ENCODE data around the gene MXD1.

Gene MXD1

GRCh38 chr2:69931832-69932595 lies 17.1 kb downstream of the MXD1 start:
- peak in 1 of 10 donors; percentile 84 for DNase-seq
- intact Hi-C loops (cut with DNase I) = no loop called here

GRCh38 chr2:69932596-69932922 lies 17.6 kb downstream of the MXD1 start:
- DNase-seq = no peak
- intact Hi-C loops (cut with DNase I) = no loop called here

GRCh38 chr2:69933254-69933828 lies 18.4 kb downstream of the MXD1 start:
- no peak for DNase-seq
- intact Hi-C loops (cut with DNase I) = no loop called here

- intact Hi-C loops (cut with DNase I) = no loop called here
- DNase-seq = no peak
Measured at GRCh38 chr2:69933839-69934613, 19.1 kb downstream of the MXD1 start.

GRCh38 chr2:69934614-69934908 lies 19.7 kb downstream of the MXD1 start:
- intact Hi-C loops (cut with DNase I) = no loop called here
- DNase-seq = no peak

GRCh38 chr2:69935011-69935410 lies 20.1 kb downstream of the MXD1 start:
- intact Hi-C loops (cut with DNase I) = no loop called here
- no peak for DNase-seq

- DNase-seq = no peak
- intact Hi-C loops (cut with DNase I) = no loop called here
Measured at GRCh38 chr2:69936906-69937305, 22.0 kb downstream of the MXD1 start.

- no peak for DNase-seq
- intact Hi-C loops (cut with DNase I) = no loop called here
Measured at GRCh38 chr2:69937968-69938367, 23.1 kb downstream of the MXD1 start.

- DNase-seq = no peak
- intact Hi-C loops (cut with DNase I) = no loop called here
Measured at GRCh38 chr2:69939722-69940121, 24.8 kb downstream of the MXD1 start.

GRCh38 chr2:69940691-69941090 lies 25.8 kb downstream of the MXD1 start:
- intact Hi-C loops (cut with DNase I) = no loop called here
- DNase-seq = no peak

GRCh38 chr2:69943000-69943842 lies 28.3 kb downstream of the MXD1 start:
- no peak for DNase-seq
- intact Hi-C loops (cut with DNase I) = no loop called here

GRCh38 chr2:69943843-69944525 lies 29.1 kb downstream of the MXD1 start:
- DNase-seq = no peak
- intact Hi-C loops (cut with DNase I) = no loop called here

- no peak for DNase-seq
- intact Hi-C loops (cut with DNase I) = no loop called here
Measured at GRCh38 chr2:69944756-69945155, 29.8 kb downstream of the MXD1 start.

GRCh38 chr2:69945441-69945840 lies 30.5 kb downstream of the MXD1 start:
- no peak for DNase-seq
- intact Hi-C loops (cut with DNase I) = no loop called here

GRCh38 chr2:69945941-69946340 lies 31.0 kb downstream of the MXD1 start:
- no peak for DNase-seq
- intact Hi-C loops (cut with DNase I) = no loop called here

- DNase-seq = no peak
- intact Hi-C loops (cut with DNase I) = no loop called here
Measured at GRCh38 chr2:69946351-69947324, 31.7 kb downstream of the MXD1 start.

GRCh38 chr2:69947325-69947931 lies 32.5 kb downstream of the MXD1 start:
- intact Hi-C loops (cut with DNase I) = no loop called here
- DNase-seq = no peak

GRCh38 chr2:69948032-69948962 lies 33.4 kb downstream of the MXD1 start:
- intact Hi-C loops (cut with DNase I) = no loop called here
- DNase-seq = no peak

All from posterior cingulate gyrus (tissue), 11 donors.